Esophagus squamous epithelium (tissue), 4 donors: Measurements from ENCODE around the gene CNTNAP2.

Experiments
- POLR2A ChIP-seq, 4 donors: fragments of 450-650 bp; IDR thresholded peaks; one replicate each; pipeline ENCODE4 v1.6.1; 2017; ENCODE audit warnings: antibody characterized with exemption in 4 of 4, mild to moderate bottlenecking in 4 of 4, moderate library complexity in 3 of 4
- TF ChIP-seq, protein P1 (sequence below), 6 experiments: fragments of 450-650 bp in 4 of 6; fragments of 200-600 bp in 2 of 6; sonication (generic) in 2 of 6; IDR thresholded peaks; one replicate each; pipeline ENCODE4 v1.5.1; 2016 to 2019; ENCODE audit warnings: antibody characterized with exemption in 6 of 6, mild to moderate bottlenecking in 4 of 6, moderate library complexity in 4 of 6

DNA sequence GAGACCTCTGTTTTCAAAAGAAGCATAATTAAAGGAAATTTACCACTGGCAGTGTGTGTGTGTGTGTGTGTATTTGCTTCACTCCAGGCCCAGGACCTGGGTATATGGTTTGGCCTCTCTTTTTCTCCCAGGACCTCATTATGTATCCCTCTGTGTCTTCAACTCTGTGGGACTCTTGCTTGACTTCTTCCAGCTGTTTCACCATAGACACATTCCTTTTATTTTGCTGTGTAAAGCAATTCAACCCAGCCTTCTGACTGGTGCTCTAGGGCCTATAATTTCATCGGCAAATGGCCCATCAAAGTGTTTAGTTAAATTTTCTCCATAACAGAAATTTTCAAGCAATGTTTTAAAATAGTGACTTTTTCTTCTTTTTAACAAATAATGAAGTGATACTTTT lies 954.3 kb downstream of the CNTNAP2 start:
- TF ChIP-seq, protein P1, sequence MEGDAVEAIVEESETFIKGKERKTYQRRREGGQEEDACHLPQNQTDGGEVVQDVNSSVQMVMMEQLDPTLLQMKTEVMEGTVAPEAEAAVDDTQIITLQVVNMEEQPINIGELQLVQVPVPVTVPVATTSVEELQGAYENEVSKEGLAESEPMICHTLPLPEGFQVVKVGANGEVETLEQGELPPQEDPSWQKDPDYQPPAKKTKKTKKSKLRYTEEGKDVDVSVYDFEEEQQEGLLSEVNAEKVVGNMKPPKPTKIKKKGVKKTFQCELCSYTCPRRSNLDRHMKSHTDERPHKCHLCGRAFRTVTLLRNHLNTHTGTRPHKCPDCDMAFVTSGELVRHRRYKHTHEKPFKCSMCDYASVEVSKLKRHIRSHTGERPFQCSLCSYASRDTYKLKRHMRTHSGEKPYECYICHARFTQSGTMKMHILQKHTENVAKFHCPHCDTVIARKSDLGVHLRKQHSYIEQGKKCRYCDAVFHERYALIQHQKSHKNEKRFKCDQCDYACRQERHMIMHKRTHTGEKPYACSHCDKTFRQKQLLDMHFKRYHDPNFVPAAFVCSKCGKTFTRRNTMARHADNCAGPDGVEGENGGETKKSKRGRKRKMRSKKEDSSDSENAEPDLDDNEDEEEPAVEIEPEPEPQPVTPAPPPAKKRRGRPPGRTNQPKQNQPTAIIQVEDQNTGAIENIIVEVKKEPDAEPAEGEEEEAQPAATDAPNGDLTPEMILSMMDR (IDR thresholded peaks at IDR 0.05) = no peak
- TF ChIP-seq POLR2A (IDR thresholded peaks at IDR 0.05) = no peak
